Neural crest cell (in vitro differentiated cells): ENCODE results near the gene BAK1. TPM values are rescaled to one million over a fixed set of nuclear protein-coding genes. Genes with fewer than 3 reads are reported as not detected.
A peak's percentile ranks its signal among the peaks of the same experiment; 100 is the strongest.
"Not testable (repeated sequence)": the region's sequence is repeated elsewhere in the genome, so short reads cannot be mapped to it uniquely, and the experiment has no call there.

Experiments
- DNase-seq: peaks from one replicate; pipeline ENCODE4 v3.0.0; 2021; ENCODE audit warnings: low read depth, mixed read lengths, low spot score
- H3K27ac Mint-ChIP-seq: one replicate; pipeline ENCODE4 v1.8.0; 2021; ENCODE audit warnings: mild to moderate bottlenecking, mixed read lengths; ENCODE audit not compliant: unreplicated experiment
- H3K27me3 Mint-ChIP-seq: 2 replicates; pipeline ENCODE4 v1.8.0; 2021; ENCODE audit warnings: low read depth, mild to moderate bottlenecking, mixed read lengths
- H3K36me3 Mint-ChIP-seq: 2 replicates; pipeline ENCODE4 v1.8.0; 2021; ENCODE audit warnings: low read depth, mild to moderate bottlenecking, mixed read lengths
- H3K4me1 Mint-ChIP-seq: 2 replicates; pipeline ENCODE4 v1.8.0; 2021; ENCODE audit warnings: mixed read lengths
- H3K4me3 Mint-ChIP-seq: one replicate; pipeline ENCODE4 v1.8.0; 2021; ENCODE audit warnings: mild to moderate bottlenecking, mixed read lengths
- H3K9me3 Mint-ChIP-seq: 2 replicates; pipeline ENCODE4 v1.8.0; 2021; ENCODE audit warnings: mixed read lengths
- CTCF ChIP-seq: fragments of 200-600 bp; sonication (generic); conservative IDR thresholded peaks from 2 replicates; pipeline ENCODE4 v1.5.0; 2021; ENCODE audit warnings: antibody characterized with exemption, mild to moderate bottlenecking
- total RNA-seq: library from RNA; stranded (reverse); gene quantifications from 2 replicates; pipeline ENCODE4 v1.2.1, GENCODE V29; 2021

BAK1 gene
- total RNA-seq, 1 donor from 2014 or later, result 29.9 TPM

GRCh38 chr6:33534702-33535101, 45.4 kb downstream of the BAK1 start:
- no peak overlapping the region for H3K27ac Mint-ChIP-seq
- TF ChIP-seq CTCF, result no peak
- no peak overlapping the region for H3K4me3 Mint-ChIP-seq
- H3K4me1 Mint-ChIP-seq, result peaks cover 4% of the 10 kb centered on the region
- H3K9me3 Mint-ChIP-seq, result peaks cover 6% of the 10 kb centered on the region
- no peak for DNase-seq
- H3K27me3 Mint-ChIP-seq, result no peaks in the 10 kb centered on the region
- H3K36me3 Mint-ChIP-seq, result no peaks in the 10 kb centered on the region

- H3K27me3 Mint-ChIP-seq, DNase-seq, H3K36me3 Mint-ChIP-seq, H3K4me3 Mint-ChIP-seq, H3K9me3 Mint-ChIP-seq, H3K4me1 Mint-ChIP-seq: not testable (repeated sequence)
- peak overlapping the region; percentile 14 for H3K27ac Mint-ChIP-seq
Measured at GRCh38 chr6:33533163-33533869, 46.8 kb downstream of the BAK1 start.

- not testable (repeated sequence) for H3K4me1 Mint-ChIP-seq
Measured at GRCh38 chr6:33532431-33532830, 47.6 kb downstream of the BAK1 start.

GRCh38 chr6:33530617-33531016, 49.5 kb downstream of the BAK1 start:
- H3K27ac Mint-ChIP-seq, H3K4me1 Mint-ChIP-seq, H3K36me3 Mint-ChIP-seq, H3K4me3 Mint-ChIP-seq, H3K9me3 Mint-ChIP-seq, H3K27me3 Mint-ChIP-seq, DNase-seq: not testable (repeated sequence)

More at GRCh38 chr6:33532431-33532830, 47.6 kb downstream of the BAK1 start:
- not testable (repeated sequence) for H3K4me3 Mint-ChIP-seq, H3K36me3 Mint-ChIP-seq, H3K9me3 Mint-ChIP-seq, H3K27ac Mint-ChIP-seq, H3K27me3 Mint-ChIP-seq, DNase-seq

Other genes starting within 250 kb of the BAK1 start
- 123 and 124 TPM in 2 replicates for gene KIFC1, start 188.5 kb downstream of the BAK1 start, total RNA-seq
- gene PHF1, start 169.3 kb downstream of the BAK1 start, total RNA-seq, result 63.5 and 70.5 TPM in 2 replicates
- 319 and 326 TPM in 2 replicates for gene CUTA, start 162.2 kb downstream of the BAK1 start, total RNA-seq
- gene SYNGAP1, start 160.2 kb downstream of the BAK1 start, total RNA-seq, result 72.4 and 73.5 TPM in 2 replicates
- gene ZBTB9, start 125.7 kb downstream of the BAK1 start, total RNA-seq, result 18.4 and 21.1 TPM in 2 replicates
- gene ITPR3, start 41.0 kb upstream of the BAK1 start, total RNA-seq, result 16.0 TPM in 2 replicates
- 114 and 116 TPM in 2 replicates for gene UQCC2, start 131.4 kb upstream of the BAK1 start, total RNA-seq
- 0.72 and 0.89 TPM in 2 replicates for gene IP6K3, start 166.6 kb upstream of the BAK1 start, total RNA-seq
- 63.6 and 71.1 TPM in 2 replicates for gene LEMD2, start 208.9 kb upstream of the BAK1 start, total RNA-seq
- not detected in 2 replicates for gene MLN, start 223.7 kb upstream of the BAK1 start, total RNA-seq